Activated naive CD8-positive, alpha-beta T cell treated with anti-CD3 and anti-CD28 coated beads, Interleukin-2, amount 50 U/mL, for 24 hours (primary cell): Measurements from ENCODE around the gene PTPRK.

Experiments used
- ATAC-seq: fragments of 150-1000 bp; cut with Tn5 transposase; one replicate; pipeline ENCODE4 v1.10.0; 2021
- DNase-seq: peaks from one replicate; pipeline ENCODE4 v3.0.0; 2021
- H3K27ac Mint-ChIP-seq: one replicate; pipeline ENCODE4 v1.8.0; 2021; ENCODE audit warnings: mild to moderate bottlenecking, mixed read lengths
- H3K27me3 Mint-ChIP-seq: one replicate; pipeline ENCODE4 v1.8.0; 2021; ENCODE audit warnings: mixed read lengths
- H3K36me3 Mint-ChIP-seq: one replicate; pipeline ENCODE4 v1.8.0; 2021; ENCODE audit warnings: low read depth, mixed read lengths
- H3K4me1 Mint-ChIP-seq: one replicate; pipeline ENCODE4 v1.8.0; 2021; ENCODE audit warnings: mixed read lengths
- H3K4me3 Mint-ChIP-seq: one replicate; pipeline ENCODE4 v1.8.0; 2021; ENCODE audit warnings: mild to moderate bottlenecking, moderate library complexity, mixed read lengths
- H3K9me3 Mint-ChIP-seq: one replicate; pipeline ENCODE4 v1.8.0; 2021; ENCODE audit warnings: mixed read lengths

The PTPRK gene

DNA sequence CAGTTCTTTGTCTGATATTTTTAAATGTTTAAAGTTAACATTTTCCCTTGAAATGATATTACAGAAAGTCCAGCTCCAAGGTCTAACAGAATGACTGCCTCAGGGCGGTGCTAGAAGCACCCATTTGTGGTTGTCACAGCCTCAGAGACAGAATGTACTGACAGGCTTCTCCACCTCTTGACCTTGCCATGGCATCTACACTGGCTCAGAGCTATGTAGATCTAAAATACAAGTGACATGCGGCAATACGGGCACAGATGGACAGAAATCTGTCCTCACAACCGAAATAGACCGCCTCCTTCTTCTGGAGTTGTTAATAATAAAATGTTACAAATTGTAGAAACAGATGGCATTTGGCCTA is 452.3 kb downstream of the PTPRK start:
- no peaks in the 10 kb centered on the region for H3K9me3 Mint-ChIP-seq
- no peak for DNase-seq
- H3K36me3 Mint-ChIP-seq, result peaks cover 7% of the 10 kb centered on the region
- H3K4me1 Mint-ChIP-seq, result peaks cover 4% of the 10 kb centered on the region
- H3K27ac Mint-ChIP-seq, result no peak overlapping the region
- ATAC-seq, result no peak
- no peak overlapping the region for H3K4me3 Mint-ChIP-seq
- H3K27me3 Mint-ChIP-seq, result no peaks in the 10 kb centered on the region

DNA sequence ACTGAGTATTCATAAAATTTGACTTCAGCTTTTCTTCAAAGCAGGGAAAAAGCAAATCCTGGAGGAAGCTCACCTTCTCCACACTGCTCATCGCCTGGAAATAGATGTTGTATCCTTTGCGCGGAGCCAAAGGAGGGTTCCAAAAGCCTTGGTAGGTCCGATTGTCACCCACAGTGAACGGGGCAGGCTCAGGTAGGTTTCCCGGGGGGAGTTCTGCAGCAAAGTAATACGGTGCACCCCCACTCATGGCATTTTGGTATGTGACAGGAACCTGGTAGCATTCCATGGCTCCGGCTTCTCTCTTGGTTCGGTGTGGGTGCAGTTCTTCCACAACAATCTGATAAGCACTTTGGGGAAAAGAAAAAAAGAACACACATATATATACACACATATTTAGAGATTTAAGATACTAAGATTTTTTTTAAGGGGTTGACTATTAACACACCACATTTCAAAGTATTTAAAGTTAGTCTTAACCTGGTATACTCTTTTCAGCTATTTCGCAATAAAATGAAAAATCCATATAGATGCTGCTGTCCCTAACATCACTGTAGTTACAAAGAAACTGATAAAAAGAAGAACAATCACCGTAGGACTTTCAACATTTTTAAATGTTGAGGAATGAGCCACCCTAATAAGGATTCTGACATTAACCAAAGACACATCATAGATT is 452.8 kb downstream of the PTPRK start:
- Mint-ChIP-seq H3K27me3 (no peaks in the 10 kb centered on the region), H3K4me1 (peaks cover 4% of the 10 kb centered on the region), H3K27ac (no peak overlapping the region), H3K36me3 (peaks cover 5% of the 10 kb centered on the region), H3K4me3 (no peak overlapping the region), H3K9me3 (no peaks in the 10 kb centered on the region)
- no peak for ATAC-seq
- no peak for DNase-seq

DNA sequence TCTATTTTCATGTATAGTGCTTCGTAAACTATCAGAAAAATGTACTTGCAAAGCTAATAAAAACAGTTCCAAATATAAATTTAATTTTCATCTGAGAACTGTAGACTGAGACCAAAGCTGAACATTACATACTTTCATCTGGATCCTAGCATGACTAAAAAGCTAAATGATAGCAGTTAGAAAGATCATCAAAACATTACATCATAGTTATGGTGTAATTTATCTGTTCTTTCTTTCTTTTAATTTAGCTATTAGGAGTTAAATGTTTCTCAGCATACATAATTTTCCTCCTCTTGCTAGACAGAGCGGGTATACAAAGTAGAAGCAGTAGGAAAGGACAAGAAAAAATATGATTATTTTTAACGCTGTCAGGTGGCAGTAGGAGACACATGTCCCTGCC is 455.3 kb downstream of the PTPRK start:
- Mint-ChIP-seq H3K27me3 (no peaks in the 10 kb centered on the region), H3K4me3 (no peak overlapping the region), H3K9me3 (no peaks in the 10 kb centered on the region), H3K4me1 (peaks cover 4% of the 10 kb centered on the region), H3K36me3 (peaks cover 2% of the 10 kb centered on the region), H3K27ac (no peak overlapping the region)
- ATAC-seq, result no peak
- no peak for DNase-seq

GRCh38 chr6:128064540-128064895 is 455.9 kb downstream of the PTPRK start:
- DNase-seq (no peak), ATAC-seq (no peak)
- Mint-ChIP-seq H3K4me3 (no peak overlapping the region), H3K36me3 (peaks cover 5% of the 10 kb centered on the region), H3K9me3 (no peaks in the 10 kb centered on the region), H3K27ac (no peak overlapping the region), H3K4me1 (peaks cover 4% of the 10 kb centered on the region), H3K27me3 (no peaks in the 10 kb centered on the region)

DNA sequence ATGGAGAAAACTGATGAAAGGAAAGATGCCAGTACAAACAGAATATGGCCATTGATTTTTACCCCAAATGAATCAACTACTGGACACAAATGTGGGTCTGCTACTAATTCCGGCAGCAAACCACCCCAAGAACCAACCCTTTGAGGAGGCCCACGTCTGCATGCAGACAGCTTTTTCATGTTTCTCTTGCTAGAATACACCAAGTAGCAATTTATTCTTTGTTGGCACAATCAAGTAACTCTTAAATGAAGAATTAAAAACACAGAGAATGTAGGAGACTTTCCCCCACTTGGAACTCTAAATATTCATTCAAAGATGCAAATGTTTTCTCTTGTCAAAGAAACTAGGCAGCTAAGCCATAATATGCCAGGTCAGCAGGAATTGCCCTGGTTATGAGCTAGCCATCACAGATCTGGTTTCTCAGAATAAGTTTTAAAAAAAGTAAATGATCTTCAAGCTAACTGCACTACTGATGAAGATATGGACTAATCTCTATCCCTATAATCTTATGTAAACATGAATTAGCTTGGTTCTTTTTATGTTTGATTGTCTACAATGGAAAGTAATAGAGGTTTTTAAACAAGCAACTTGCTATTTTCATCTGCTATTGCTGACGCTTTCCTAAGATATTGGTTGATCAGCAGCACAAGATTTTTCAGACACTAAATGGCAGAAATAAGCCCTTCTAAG is 456.4 kb downstream of the PTPRK start:
- H3K27ac Mint-ChIP-seq, result no peak overlapping the region
- DNase-seq, result no peak

DNA sequence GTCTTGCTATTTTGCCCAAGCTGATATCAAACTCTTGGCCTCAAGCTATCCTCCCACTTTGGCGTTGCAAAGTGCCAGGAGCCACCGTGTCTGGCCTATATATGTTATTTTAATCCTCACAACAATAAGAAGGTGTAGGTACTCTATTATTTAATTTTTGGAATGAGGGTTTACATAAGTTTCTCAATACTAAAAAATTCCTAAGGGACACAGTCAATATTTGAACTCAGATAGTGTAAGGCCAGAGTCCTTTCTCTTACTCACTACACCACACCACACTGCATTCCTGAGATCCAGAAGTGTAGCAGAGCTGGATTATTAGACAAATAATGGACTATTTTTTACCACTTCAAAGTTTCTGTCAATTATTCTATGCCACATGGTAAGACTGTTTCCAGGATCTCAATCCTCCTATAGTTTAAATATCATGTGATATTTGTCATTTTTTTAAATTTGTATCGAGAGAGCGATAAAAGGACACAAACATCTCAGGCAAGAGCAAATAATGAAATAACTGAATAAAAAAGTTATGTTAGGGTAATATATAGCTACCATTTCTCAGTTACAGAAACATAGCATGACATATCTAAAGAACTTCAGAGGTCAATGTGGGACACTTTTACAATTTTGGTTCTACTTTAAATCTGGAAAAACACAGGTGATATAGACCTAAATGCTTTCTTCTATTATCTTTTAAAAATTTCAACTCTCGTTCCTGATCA is 457.4 kb downstream of the PTPRK start:
- Mint-ChIP-seq H3K9me3 (no peaks in the 10 kb centered on the region), H3K27ac (no peak overlapping the region), H3K36me3 (peaks cover 8% of the 10 kb centered on the region), H3K4me3 (no peak overlapping the region), H3K4me1 (peaks cover 4% of the 10 kb centered on the region), H3K27me3 (no peaks in the 10 kb centered on the region)
- DNase-seq, result no peak
- no peak for ATAC-seq

More for the DNA sequence above, 456.4 kb downstream of the PTPRK start:
- Mint-ChIP-seq H3K36me3 (peaks cover 7% of the 10 kb centered on the region), H3K27me3 (no peaks in the 10 kb centered on the region), H3K4me3 (no peak overlapping the region), H3K4me1 (peaks cover 4% of the 10 kb centered on the region), H3K9me3 (no peaks in the 10 kb centered on the region)
- no peak for ATAC-seq

DNA sequence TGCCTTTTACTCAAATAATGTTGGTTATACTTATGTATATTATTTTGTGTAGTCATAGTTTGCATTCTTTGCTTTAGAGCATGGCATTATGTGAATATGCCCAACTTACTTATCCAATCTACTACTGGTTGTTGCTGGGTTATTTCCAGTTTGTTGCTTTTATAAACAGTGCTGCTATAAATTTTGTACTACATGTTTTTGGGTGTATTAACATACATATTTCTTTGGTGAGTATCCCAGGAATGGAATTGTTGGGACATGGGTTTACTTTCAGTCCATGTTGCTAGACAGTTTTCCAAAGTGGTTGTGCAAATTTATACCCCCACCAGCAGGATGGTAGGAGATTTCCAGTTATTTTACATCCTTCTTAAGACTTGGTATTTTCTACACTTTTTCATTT is 462.5 kb downstream of the PTPRK start:
- H3K4me1 Mint-ChIP-seq, result no peaks in the 10 kb centered on the region
- H3K36me3 Mint-ChIP-seq, result peaks cover 23% of the 10 kb centered on the region
- DNase-seq (no peak), ATAC-seq (no peak)
- H3K27ac Mint-ChIP-seq, result no peak overlapping the region
- H3K9me3 Mint-ChIP-seq, result no peaks in the 10 kb centered on the region
- no peaks in the 10 kb centered on the region for H3K27me3 Mint-ChIP-seq
- H3K4me3 Mint-ChIP-seq, result no peak overlapping the region

GRCh38 chr6:128057541-128057940 is 462.9 kb downstream of the PTPRK start:
- no peak for ATAC-seq
- Mint-ChIP-seq H3K4me1 (no peaks in the 10 kb centered on the region), H3K36me3 (peaks cover 23% of the 10 kb centered on the region), H3K27me3 (no peaks in the 10 kb centered on the region), H3K4me3 (no peak overlapping the region), H3K9me3 (no peaks in the 10 kb centered on the region), H3K27ac (no peak overlapping the region)
- no peak for DNase-seq

GRCh38 chr6:128053109-128053508 is 467.3 kb downstream of the PTPRK start:
- Mint-ChIP-seq H3K4me3 (no peak overlapping the region), H3K27me3 (no peaks in the 10 kb centered on the region), H3K36me3 (peaks cover 17% of the 10 kb centered on the region), H3K9me3 (no peaks in the 10 kb centered on the region), H3K27ac (no peak overlapping the region), H3K4me1 (peaks cover 2% of the 10 kb centered on the region)
- DNase-seq (no peak), ATAC-seq (no peak)

DNA sequence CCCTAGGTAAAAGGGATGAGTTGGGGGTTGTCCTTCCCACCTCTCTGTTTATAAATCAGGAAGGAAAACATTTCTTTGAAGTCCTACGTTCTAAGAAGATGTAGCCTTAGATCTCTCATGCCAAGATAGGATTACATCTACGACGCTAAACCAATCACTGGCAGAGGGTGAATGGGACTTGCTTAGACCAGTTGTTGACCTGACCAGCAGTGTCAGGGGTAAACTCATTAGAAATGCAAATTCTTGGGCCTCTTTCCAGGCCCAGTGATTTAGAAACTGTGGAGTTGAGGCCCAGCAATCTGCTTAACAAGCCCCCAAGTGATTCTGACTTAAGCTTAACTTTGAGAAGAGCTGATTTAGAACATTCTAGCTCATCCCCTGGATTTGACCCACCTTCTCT is 472.4 kb downstream of the PTPRK start:
- H3K36me3 Mint-ChIP-seq, result peaks cover 5% of the 10 kb centered on the region
- H3K4me1 Mint-ChIP-seq, result peaks cover 7% of the 10 kb centered on the region
- ATAC-seq (no peak), DNase-seq (no peak)
- no peak overlapping the region for H3K4me3 Mint-ChIP-seq
- no peak overlapping the region for H3K27ac Mint-ChIP-seq
- no peaks in the 10 kb centered on the region for H3K27me3 Mint-ChIP-seq
- no peaks in the 10 kb centered on the region for H3K9me3 Mint-ChIP-seq

GRCh38 chr6:128046033-128046432 is 474.4 kb downstream of the PTPRK start:
- DNase-seq (no peak), ATAC-seq (no peak)
- H3K27me3 Mint-ChIP-seq, result no peaks in the 10 kb centered on the region
- H3K9me3 Mint-ChIP-seq, result no peaks in the 10 kb centered on the region
- H3K4me1 Mint-ChIP-seq, result peaks cover 7% of the 10 kb centered on the region
- H3K36me3 Mint-ChIP-seq, result peaks cover 5% of the 10 kb centered on the region
- H3K4me3 Mint-ChIP-seq, result no peak overlapping the region
- H3K27ac Mint-ChIP-seq, result no peak overlapping the region

GRCh38 chr6:128039543-128039942 is 480.9 kb downstream of the PTPRK start:
- ATAC-seq, result no peak
- DNase-seq, result no peak
- H3K27me3 Mint-ChIP-seq, result no peaks in the 10 kb centered on the region
- H3K36me3 Mint-ChIP-seq, result peaks cover 11% of the 10 kb centered on the region
- no peaks in the 10 kb centered on the region for H3K9me3 Mint-ChIP-seq
- H3K27ac Mint-ChIP-seq, result no peak overlapping the region
- no peak overlapping the region for H3K4me3 Mint-ChIP-seq
- peaks cover 9% of the 10 kb centered on the region for H3K4me1 Mint-ChIP-seq

GRCh38 chr6:128036808-128037570 is 483.4 kb downstream of the PTPRK start:
- H3K4me3 Mint-ChIP-seq, result no peak overlapping the region
- DNase-seq (no peak), ATAC-seq (no peak)
- H3K36me3 Mint-ChIP-seq, result peaks cover 6% of the 10 kb centered on the region
- H3K27ac Mint-ChIP-seq, result no peak overlapping the region
- no peaks in the 10 kb centered on the region for H3K27me3 Mint-ChIP-seq
- H3K4me1 Mint-ChIP-seq, result peaks cover 27% of the 10 kb centered on the region
- H3K9me3 Mint-ChIP-seq, result no peaks in the 10 kb centered on the region

GRCh38 chr6:128033156-128033555 is 487.2 kb downstream of the PTPRK start:
- no peak for ATAC-seq
- Mint-ChIP-seq H3K4me1 (peaks cover 49% of the 10 kb centered on the region), H3K27me3 (no peaks in the 10 kb centered on the region)

More at GRCh38 chr6:128033156-128033555, 487.2 kb downstream of the PTPRK start:
- Mint-ChIP-seq H3K4me3 (no peak overlapping the region), H3K9me3 (no peaks in the 10 kb centered on the region), H3K36me3 (peaks cover 6% of the 10 kb centered on the region), H3K27ac (no peak overlapping the region)
- DNase-seq, result no peak
